ENCODE data around the gene KCTD17.
A peak's percentile ranks its signal among the peaks of the same experiment; 100 is the strongest.

The KCTD17 gene

GRCh38 chr22:37044634-37045625 is 6.6 kb upstream of the KCTD17 start:
- no peak for DNase-seq (ENCODE audit: low spot score in 2 of 2)
- Mint-ChIP-seq H3K36me3 (no peaks in the 10 kb centered on the region), H3K9me3 (no peaks in the 10 kb centered on the region), H3K4me3 (no peak overlapping the region), H3K4me1 (peaks cover 16% of the 10 kb centered on the region), H3K27ac (no peak overlapping the region)
- peak; percentile 76 for ATAC-seq

- no peak for ATAC-seq
- H3K4me3 Mint-ChIP-seq, result no peak overlapping the region
- H3K36me3 Mint-ChIP-seq, result no peaks in the 10 kb centered on the region
- no peaks in the 10 kb centered on the region for H3K9me3 Mint-ChIP-seq
- peaks cover 11% of the 10 kb centered on the region for H3K4me1 Mint-ChIP-seq
- no peak for DNase-seq (ENCODE audit: low spot score in 2 of 2)
- H3K27ac Mint-ChIP-seq, result no peak overlapping the region
Measured at GRCh38 chr22:37045958-37046357, 5.6 kb upstream of the KCTD17 start.

- H3K4me1 Mint-ChIP-seq, result peaks cover 10% of the 10 kb centered on the region
- no peak overlapping the region for H3K4me3 Mint-ChIP-seq
- DNase-seq (ENCODE audit: low spot score in 2 of 2) (no peak), ATAC-seq (no peak)
- H3K36me3 Mint-ChIP-seq, result no peaks in the 10 kb centered on the region
- H3K9me3 Mint-ChIP-seq, result no peaks in the 10 kb centered on the region
- H3K27ac Mint-ChIP-seq, result no peak overlapping the region
Measured at GRCh38 chr22:37046589-37046988, 5.0 kb upstream of the KCTD17 start.

- no peak overlapping the region for H3K27ac Mint-ChIP-seq
- no peaks in the 10 kb centered on the region for H3K9me3 Mint-ChIP-seq
- ATAC-seq, result no peak
- no peak for DNase-seq (ENCODE audit: low spot score in 2 of 2)
- no peaks in the 10 kb centered on the region for H3K36me3 Mint-ChIP-seq
- no peak overlapping the region for H3K4me3 Mint-ChIP-seq
- peaks cover 11% of the 10 kb centered on the region for H3K4me1 Mint-ChIP-seq
Measured at GRCh38 chr22:37047006-37047405, 4.5 kb upstream of the KCTD17 start.

- H3K27ac Mint-ChIP-seq, result no peak overlapping the region
- H3K4me1 Mint-ChIP-seq, result peaks cover 22% of the 10 kb centered on the region
- H3K9me3 Mint-ChIP-seq, result no peaks in the 10 kb centered on the region
- DNase-seq (ENCODE audit: low spot score in 2 of 2) (no peak), ATAC-seq (no peak)
- no peaks in the 10 kb centered on the region for H3K36me3 Mint-ChIP-seq
- no peak overlapping the region for H3K4me3 Mint-ChIP-seq
Measured at GRCh38 chr22:37048133-37048532, 3.4 kb upstream of the KCTD17 start.

GRCh38 chr22:37049224-37049623 is 2.3 kb upstream of the KCTD17 start:
- Mint-ChIP-seq H3K4me1 (peaks cover 32% of the 10 kb centered on the region), H3K9me3 (no peaks in the 10 kb centered on the region), H3K36me3 (peaks cover 5% of the 10 kb centered on the region), H3K27ac (no peak overlapping the region), H3K4me3 (no peak overlapping the region)
- DNase-seq (ENCODE audit: low spot score in 2 of 2), result no peak
- ATAC-seq, result no peak

GRCh38 chr22:37050913-37051312 is 629 bp upstream of the KCTD17 start:
- DNase-seq (ENCODE audit: low spot score in 2 of 2) (no peak), ATAC-seq (no peak)
- Mint-ChIP-seq H3K4me1 (peaks cover 22% of the 10 kb centered on the region), H3K36me3 (peaks cover 16% of the 10 kb centered on the region), H3K4me3 (peak overlapping the region; percentile 77), H3K9me3 (no peaks in the 10 kb centered on the region), H3K27ac (no peak overlapping the region)

GRCh38 chr22:37052386-37053309 is 1.1 kb downstream of the KCTD17 start:
- no peaks in the 10 kb centered on the region for H3K9me3 Mint-ChIP-seq
- peaks cover 28% of the 10 kb centered on the region for H3K4me1 Mint-ChIP-seq
- peaks cover 33% of the 10 kb centered on the region for H3K36me3 Mint-ChIP-seq
- peak overlapping the region; percentile 77 for H3K4me3 Mint-ChIP-seq
- no peak for ATAC-seq
- peak overlapping the region; percentile 71 for H3K27ac Mint-ChIP-seq
- DNase-seq (ENCODE audit: low spot score in 2 of 2), result no peak

- Mint-ChIP-seq H3K36me3 (peaks cover 42% of the 10 kb centered on the region), H3K4me3 (peak overlapping the region; percentile 77), H3K9me3 (no peaks in the 10 kb centered on the region), H3K4me1 (peaks cover 28% of the 10 kb centered on the region), H3K27ac (peak overlapping the region; percentile 63)
- DNase-seq (ENCODE audit: low spot score in 2 of 2) (no peak), ATAC-seq (no peak)
Measured at GRCh38 chr22:37053310-37054055, 1.9 kb downstream of the KCTD17 start.

GRCh38 chr22:37054056-37054395 is 2.5 kb downstream of the KCTD17 start:
- Mint-ChIP-seq H3K4me1 (peaks cover 28% of the 10 kb centered on the region), H3K36me3 (peaks cover 47% of the 10 kb centered on the region), H3K9me3 (no peaks in the 10 kb centered on the region), H3K27ac (no peak overlapping the region), H3K4me3 (peak overlapping the region; percentile 77)
- ATAC-seq, result no peak
- no peak for DNase-seq (ENCODE audit: low spot score in 2 of 2)

GRCh38 chr22:37054600-37055365 is 3.2 kb downstream of the KCTD17 start:
- no peak for DNase-seq (ENCODE audit: low spot score in 2 of 2)
- Mint-ChIP-seq H3K9me3 (no peaks in the 10 kb centered on the region), H3K4me1 (peaks cover 30% of the 10 kb centered on the region), H3K27ac (no peak overlapping the region), H3K4me3 (no peak overlapping the region), H3K36me3 (peaks cover 55% of the 10 kb centered on the region)
- ATAC-seq, result no peak

- Mint-ChIP-seq H3K4me3 (no peak overlapping the region), H3K27ac (peak overlapping the region; percentile 58), H3K9me3 (no peaks in the 10 kb centered on the region), H3K36me3 (peaks cover 69% of the 10 kb centered on the region), H3K4me1 (peaks cover 44% of the 10 kb centered on the region)
- DNase-seq (ENCODE audit: low spot score in 2 of 2), result no peak
- ATAC-seq, result no peak
Measured at GRCh38 chr22:37056246-37056645, 4.7 kb downstream of the KCTD17 start.

- Mint-ChIP-seq H3K27ac (no peak overlapping the region), H3K4me1 (peaks cover 47% of the 10 kb centered on the region), H3K9me3 (no peaks in the 10 kb centered on the region), H3K4me3 (no peak overlapping the region), H3K36me3 (peaks cover 79% of the 10 kb centered on the region)
- DNase-seq (ENCODE audit: low spot score in 2 of 2) (no peak), ATAC-seq (no peak)
Measured at GRCh38 chr22:37057226-37057625, 5.7 kb downstream of the KCTD17 start.

- ATAC-seq, result no peak
- Mint-ChIP-seq H3K9me3 (no peaks in the 10 kb centered on the region), H3K36me3 (peaks cover 86% of the 10 kb centered on the region), H3K4me3 (no peak overlapping the region), H3K27ac (peak overlapping the region; percentile 17), H3K4me1 (peaks cover 45% of the 10 kb centered on the region)
- no peak for DNase-seq (ENCODE audit: low spot score in 2 of 2)
Measured at GRCh38 chr22:37057796-37058510, 6.4 kb downstream of the KCTD17 start.

Measured in stimulated activated effector memory CD8-positive, alpha-beta T cell treated with anti-CD3 and anti-CD28 coated beads, Interleukin-12 subunit alpha, Interleukin-12 subunit beta, amount 100 ng/mL, for 72 hours (primary cell).